Vagina (tissue), 2 donors: ENCODE results near the gene SPEM1.

Source experiments
- CTCF ChIP-seq, 3 experiments: fragments of 450-650 bp in 2 of 3; fragments of 200-600 bp in 1 of 3; sonication (generic) in 1 of 3; IDR thresholded peaks; one replicate each; pipeline ENCODE4 v1.5.1; 2017 to 2019; ENCODE audit warnings: antibody characterized with exemption in 3 of 3, mild to moderate bottlenecking in 2 of 3, moderate library complexity in 2 of 3
- POLR2A ChIP-seq, 2 donors: fragments of 450-650 bp; IDR thresholded peaks; one replicate each; pipeline ENCODE4 v1.6.1; 2017; ENCODE audit warnings: antibody characterized with exemption in 2 of 2, mild to moderate bottlenecking in 2 of 2, moderate library complexity in 2 of 2

GRCh38 chr17:7440113-7440833, 20.1 kb downstream of the SPEM1 start:
- no peak for TF ChIP-seq CTCF (IDR thresholded peaks at IDR 0.05)
- no peak for TF ChIP-seq POLR2A (IDR thresholded peaks at IDR 0.05)
